ENCODE measurements around the gene COTL1.

- TF ChIP-seq CTCF (IDR thresholded peaks at IDR 0.05) (no peak), MAX (IDR thresholded peaks at IDR 0.05; ENCODE audit: low read depth) (no peak), RAD21 (IDR thresholded peaks at IDR 0.05; ENCODE audit: low read length) (no peak), POLR2AphosphoS5 (IDR thresholded peaks at IDR 0.05; ENCODE audit: low read depth, low read length) (no peak), SMC3 (IDR thresholded peaks at IDR 0.05; ENCODE audit: low read depth, low read length) (no peak), FOXM1 (IDR thresholded peaks at IDR 0.05; ENCODE audit: low read depth) (no peak), FOXJ3 (CRISPR knock-in tag; IDR thresholded peaks at IDR 0.05) (no peak), GABPA (IDR thresholded peaks at IDR 0.05; ENCODE audit: low read depth) (no peak), PBX3 (IDR thresholded peaks at IDR 0.05) (no peak), EP300 (IDR thresholded peaks at IDR 0.05; ENCODE audit: borderline replicate concordance in 1 of 2, low read depth in 1 of 2, low read length in 1 of 2) (no peak), TAF1 (IDR thresholded peaks at IDR 0.05; ENCODE audit: borderline replicate concordance, low read depth, low read length) (no peak), EZH2phosphoT487 (IDR thresholded peaks at IDR 0.05; ENCODE audit: borderline replicate concordance, low read depth) (no peak), USF2 (IDR thresholded peaks at IDR 0.05; ENCODE audit: borderline replicate concordance, low read depth, low read length) (no peak), GATA2 (CRISPR knock-in tag; IDR thresholded peaks at IDR 0.05) (no peak)
Measured at GRCh38 chr16:84608282-84608681, 9.6 kb downstream of the COTL1 start.

Measured in SK-N-SH (cell line).